GM12891 (cell line): ENCODE data around the gene CCDC110.

Experiments used
- DNase-seq: peaks from one replicate; pipeline ENCODE4 v3.0.0; 2011; ENCODE audit warnings: low spot score; ENCODE audit not compliant: insufficient read length
- FAIRE-seq: peaks from 2 replicates; lab custom pipeline; 2011; peaks lifted over from hg19 to GRCh38; lab: Jason Lieb, UNC
- PAX5 ChIP-seq: IDR thresholded peaks from 2 replicates; pipeline ENCODE4 v1.6.1; 2011; ENCODE audit warnings: low read length, moderate library complexity, mild to moderate bottlenecking; ENCODE audit not compliant: insufficient read depth, severe bottlenecking
- POLR2A ChIP-seq: IDR thresholded peaks from 2 replicates; pipeline ENCODE4 v1.6.1; 2011; ENCODE audit warnings: low read depth, low read length, control low read depth
- POLR2AphosphoS5 ChIP-seq: IDR thresholded peaks from 2 replicates; pipeline ENCODE4 v1.6.1; 2011; ENCODE audit warnings: low read depth, low read length, control low read depth
- POU2F2 ChIP-seq: IDR thresholded peaks from 2 replicates; pipeline ENCODE4 v1.6.1; 2011; ENCODE audit warnings: low read depth, mild to moderate bottlenecking, control low read depth, low read length, moderate library complexity
- SPI1 ChIP-seq: IDR thresholded peaks from 2 replicates; pipeline ENCODE4 v1.6.1; 2011; ENCODE audit warnings: low read depth, low read length, control low read depth
- TAF1 ChIP-seq: IDR thresholded peaks from 2 replicates; pipeline ENCODE4 v1.6.1; 2011; ENCODE audit warnings: low read depth, low read length, control low read depth

Gene CCDC110

DNA sequence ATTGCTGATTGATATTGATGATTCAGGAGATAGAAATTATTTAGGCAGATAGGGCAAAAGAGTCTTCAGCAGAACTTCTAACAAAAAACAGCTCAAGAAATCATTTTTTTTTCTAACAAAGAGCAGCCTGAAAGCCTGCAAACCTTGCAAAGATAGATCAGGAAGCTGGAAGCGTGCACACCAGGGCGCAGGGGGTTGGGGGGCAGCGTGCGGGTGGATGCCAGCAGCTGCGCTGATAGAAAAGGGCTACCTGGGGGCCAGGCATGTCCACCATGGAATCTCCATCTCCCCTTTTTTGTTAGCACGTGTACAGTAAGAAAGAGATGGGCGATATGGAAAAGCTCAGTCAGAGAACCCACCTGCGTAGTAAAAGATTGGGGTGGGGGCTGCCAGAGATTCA lies 1.7 kb upstream of the CCDC110 start:
- FAIRE-seq (no peak), DNase-seq (no peak)
- TF ChIP-seq POLR2A (no peak), SPI1 (no peak), PAX5 (no peak), POLR2AphosphoS5 (no peak), POU2F2 (no peak), TAF1 (no peak)

DNA sequence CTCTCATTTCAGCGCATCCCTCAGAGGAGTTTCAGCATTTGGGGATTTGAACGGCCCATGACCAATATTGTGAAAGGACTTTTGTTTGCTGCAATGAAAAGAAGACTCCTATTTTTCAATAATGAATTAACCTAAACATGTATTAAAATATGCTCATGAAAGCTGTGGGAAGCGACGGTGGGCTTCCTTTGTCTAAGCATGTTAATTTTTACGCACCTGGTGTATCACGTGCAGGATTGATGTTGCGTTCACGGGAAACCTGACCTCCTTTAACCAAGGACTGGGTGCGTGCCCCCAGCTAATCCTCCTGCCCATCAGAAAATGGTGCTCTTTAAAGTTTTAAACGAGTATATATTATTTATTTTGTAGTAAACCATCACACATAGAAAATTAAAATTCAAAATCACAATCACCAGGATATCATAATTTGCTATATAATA lies 590 bp upstream of the CCDC110 start:
- TF ChIP-seq POLR2A, result no peak
- TF ChIP-seq SPI1, result no peak
- DNase-seq (peak; percentile 12), FAIRE-seq (peak; percentile 41)

DNA sequence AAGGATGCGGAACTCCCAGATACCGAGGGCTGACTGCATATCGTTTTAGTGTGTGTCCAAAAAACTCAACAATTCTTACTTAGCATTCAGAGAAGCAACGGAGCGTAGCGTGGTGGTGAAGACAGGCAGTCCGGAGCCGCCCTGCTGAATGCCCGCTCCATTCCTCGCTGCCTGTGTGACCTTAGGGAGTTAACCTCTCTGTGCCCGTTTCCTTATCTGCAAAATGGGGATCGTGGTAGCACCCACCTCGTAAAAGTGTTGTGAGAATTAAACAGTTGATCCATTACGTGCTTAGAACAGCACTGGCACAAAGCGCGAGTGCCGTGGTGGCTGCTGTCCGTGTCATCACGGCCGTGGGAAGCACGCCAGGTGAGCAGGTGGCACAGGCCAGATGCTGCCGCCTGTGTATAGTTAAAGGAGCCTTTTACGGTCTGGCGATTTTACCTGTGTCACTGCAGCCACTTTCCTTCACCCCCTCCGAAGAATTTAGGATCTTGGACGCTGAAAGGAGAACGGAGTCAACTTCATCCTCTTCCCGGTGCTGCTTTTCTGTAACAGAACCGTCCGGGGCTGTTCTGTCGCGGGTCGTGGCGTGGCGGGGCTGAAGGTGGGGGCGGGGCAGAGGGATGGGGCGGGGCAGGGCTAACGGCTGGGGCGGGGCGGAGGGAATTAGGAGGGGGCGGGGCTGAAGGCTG lies 885 bp downstream of the CCDC110 start:
- DNase-seq (no peak), FAIRE-seq (peak; percentile 88)
- TF ChIP-seq POLR2A (no peak), SPI1 (no peak), POLR2AphosphoS5 (no peak), POU2F2 (no peak), PAX5 (no peak), TAF1 (no peak)

DNA sequence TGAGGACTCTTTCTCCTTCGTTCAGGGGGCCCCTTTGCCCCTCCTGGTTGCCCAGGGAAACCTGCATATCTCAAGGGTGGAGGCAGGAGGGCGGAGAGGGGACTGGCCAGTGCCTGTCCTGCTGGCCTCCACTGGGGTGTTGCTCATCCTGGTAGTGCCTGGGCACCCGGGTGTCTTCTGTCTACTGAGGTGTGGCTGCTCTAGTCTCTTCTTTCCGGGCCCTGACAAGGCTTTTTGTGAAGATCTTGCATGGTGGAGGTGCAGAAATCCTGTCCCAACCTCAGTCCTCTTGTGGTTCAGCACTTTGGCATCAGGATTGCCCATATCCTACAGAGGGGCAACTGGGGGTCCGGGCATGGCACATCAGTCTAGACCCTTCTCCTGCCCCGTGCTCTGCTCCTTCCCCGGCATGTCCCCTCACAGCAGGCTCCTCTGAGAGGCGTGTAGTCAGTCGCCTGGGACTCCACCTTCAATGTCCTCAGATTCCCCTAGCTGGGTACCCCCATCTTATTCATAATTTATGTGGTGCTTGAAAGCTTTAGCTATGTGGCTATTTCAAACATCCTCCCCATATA lies 1.9 kb downstream of the CCDC110 start:
- FAIRE-seq, result no peak

DNA sequence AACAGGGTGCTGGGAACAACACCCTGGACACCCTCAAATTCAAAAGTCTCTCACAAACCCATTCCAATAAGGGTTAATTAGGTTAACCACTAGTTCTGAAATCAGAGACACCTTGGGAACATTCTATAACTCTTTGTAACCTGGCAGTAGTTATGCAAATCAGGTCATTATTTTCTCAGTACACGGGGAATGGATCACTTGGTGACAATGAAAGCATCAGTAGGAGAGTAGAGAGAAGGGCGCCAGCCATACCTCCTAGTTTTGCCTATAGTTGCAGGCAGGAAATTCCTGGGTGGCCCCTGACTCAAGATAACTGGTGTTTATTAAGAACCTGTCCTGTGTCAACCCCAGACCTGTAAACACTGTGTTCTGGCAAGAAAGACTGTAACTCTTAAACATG lies 2.5 kb downstream of the CCDC110 start:
- no peak for FAIRE-seq
- DNase-seq, result no peak
- TF ChIP-seq POU2F2 (no peak), SPI1 (no peak), POLR2AphosphoS5 (no peak), POLR2A (no peak), TAF1 (no peak), PAX5 (no peak)

More for the DNA sequence above, 1.9 kb downstream of the CCDC110 start:
- TF ChIP-seq TAF1, result no peak
- TF ChIP-seq POLR2A, result no peak
- no peak for TF ChIP-seq POU2F2
- no peak for TF ChIP-seq PAX5
- DNase-seq, result no peak

DNA sequence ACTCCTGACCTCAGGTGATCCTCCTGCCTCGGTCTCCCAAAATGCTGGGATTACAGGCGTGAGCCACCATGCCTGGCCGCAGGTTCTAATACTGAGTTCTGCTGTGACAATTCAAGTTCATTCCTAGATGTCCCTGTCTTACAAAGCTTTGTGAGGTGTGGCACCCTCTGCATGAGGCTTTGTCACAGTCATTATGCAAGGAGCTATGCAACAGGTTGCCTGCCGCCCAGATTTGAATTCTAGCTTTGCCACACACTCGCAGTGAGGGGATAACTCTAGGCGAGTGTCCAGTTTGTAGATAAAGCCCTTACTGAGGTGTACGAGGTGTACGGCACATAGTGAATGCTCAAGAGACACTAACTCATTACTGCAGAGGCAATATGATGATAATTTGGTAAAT lies 3.5 kb downstream of the CCDC110 start:
- FAIRE-seq (no peak), DNase-seq (no peak)
- TF ChIP-seq POLR2A (no peak), SPI1 (no peak), TAF1 (no peak), POLR2AphosphoS5 (no peak), PAX5 (no peak), POU2F2 (no peak)

DNA sequence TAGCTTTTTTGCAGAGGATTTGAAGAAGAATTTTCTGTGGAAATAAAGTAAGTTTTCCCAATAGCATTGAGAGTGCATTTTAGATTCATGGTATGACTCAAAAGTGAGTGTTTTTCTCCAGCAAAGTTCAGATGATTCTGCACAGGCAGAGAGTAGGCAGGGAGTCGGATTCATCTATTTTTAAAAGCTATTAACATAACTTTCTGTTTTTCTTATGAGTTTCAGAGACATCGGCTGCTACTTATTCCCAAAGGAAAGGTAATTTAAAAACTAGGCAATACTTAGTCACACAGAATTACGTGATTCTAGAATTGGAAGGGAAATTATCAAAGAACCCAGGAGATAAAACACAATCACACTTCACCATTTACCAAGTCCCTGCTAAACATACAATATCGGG lies 4.4 kb downstream of the CCDC110 start:
- FAIRE-seq, result no peak
- TF ChIP-seq POLR2A, result no peak
- no peak for TF ChIP-seq TAF1
- TF ChIP-seq PAX5, result no peak
- no peak for DNase-seq

DNA sequence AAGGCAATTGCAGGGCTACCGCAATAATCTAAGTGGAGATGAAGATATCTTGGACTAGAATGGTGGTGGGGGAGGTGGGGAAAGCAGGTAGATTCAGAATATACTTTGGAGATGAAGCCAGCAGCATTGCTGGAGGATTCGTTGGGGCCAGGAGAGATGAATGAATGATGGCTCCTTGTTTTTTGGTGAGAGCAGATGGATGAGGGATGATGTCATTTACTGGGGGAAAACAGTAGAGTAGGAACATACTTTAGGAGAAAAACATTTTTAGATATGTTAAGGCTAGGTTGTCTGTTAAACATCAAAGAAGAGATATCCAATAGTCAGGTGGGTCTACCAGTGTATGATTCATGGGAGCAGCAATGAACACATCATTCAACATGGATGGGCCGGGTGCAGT lies 5.8 kb downstream of the CCDC110 start:
- TF ChIP-seq PAX5 (no peak), SPI1 (no peak), TAF1 (no peak), POLR2AphosphoS5 (no peak), POU2F2 (no peak), POLR2A (no peak)
- DNase-seq (no peak), FAIRE-seq (no peak)

DNA sequence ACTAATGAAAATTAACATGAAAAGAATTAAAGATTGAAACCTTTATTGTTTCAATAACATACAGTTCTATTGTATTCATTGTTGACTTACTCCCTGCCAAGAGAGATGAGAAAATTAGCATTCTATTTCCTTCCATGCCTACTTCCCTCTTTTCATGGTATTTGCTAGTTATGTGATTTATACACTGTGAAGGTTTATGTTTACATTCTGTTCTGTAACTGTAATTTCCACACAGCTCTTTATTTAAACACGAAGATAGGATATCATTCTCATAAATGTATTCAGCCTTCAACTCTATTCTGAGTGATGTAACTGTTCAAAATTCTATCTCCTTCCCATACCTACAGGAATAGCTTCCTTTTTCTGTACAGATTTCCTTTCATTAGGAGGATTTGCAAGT lies 6.6 kb downstream of the CCDC110 start:
- no peak for TF ChIP-seq POLR2AphosphoS5
- no peak for TF ChIP-seq POLR2A
- TF ChIP-seq POU2F2, result no peak
- TF ChIP-seq TAF1, result no peak
- TF ChIP-seq SPI1, result no peak
- no peak for TF ChIP-seq PAX5
- DNase-seq (no peak), FAIRE-seq (no peak)

DNA sequence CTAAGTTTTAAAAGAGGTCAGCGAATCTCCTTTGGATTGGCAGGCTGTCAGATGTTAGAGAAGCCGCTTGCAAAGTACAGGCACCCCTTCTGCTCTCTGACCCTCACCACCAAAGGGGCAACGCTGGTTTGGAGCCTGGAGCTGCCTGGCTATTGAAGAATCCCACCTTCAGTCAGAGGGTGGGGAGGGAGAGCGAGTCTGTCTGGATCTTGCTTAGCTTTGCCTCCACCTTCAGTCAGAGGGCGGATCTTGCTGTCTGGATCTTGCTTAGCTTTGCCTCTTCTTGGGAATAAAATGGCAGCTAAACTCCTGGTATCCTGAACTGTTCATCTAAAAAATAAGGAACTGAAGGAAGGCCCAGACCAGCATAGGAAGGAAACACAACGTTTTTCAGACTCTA lies 7.3 kb downstream of the CCDC110 start:
- DNase-seq (no peak), FAIRE-seq (no peak)
- no peak for TF ChIP-seq TAF1
- no peak for TF ChIP-seq POLR2A
- no peak for TF ChIP-seq POLR2AphosphoS5
- TF ChIP-seq PAX5, result no peak
- no peak for TF ChIP-seq POU2F2
- no peak for TF ChIP-seq SPI1
